Panc1 (cell line): ENCODE data around the gene RACK1. TPM values are rescaled to one million over a fixed set of nuclear protein-coding genes. Genes with fewer than 3 reads are reported as not detected.
A peak's percentile ranks its signal among the peaks of the same experiment; 100 is the strongest.
"Not testable (repeated sequence)": the region's sequence is repeated elsewhere in the genome, so short reads cannot be mapped to it uniquely, and the experiment has no call there.

ENCODE experiments used
- ATAC-seq: fragments of 200-7000 bp; cut with Tn5 transposase; 2 replicates; pipeline ENCODE4 v1.9.1; 2020; ENCODE audit warnings: mild to moderate bottlenecking, moderate library complexity
- BruUV-seq: library from RNA; stranded (reverse); fragments of 400-500 nt; replicated peaks from 2 replicates; lab custom pipeline; 2021; lab: Mats Ljungman, UMichigan
- CTCF ChIA-PET: fragments of 300-600 bp; sonication (Branson Sonifier 250); formaldehyde crosslinking; loops from one replicate; lab custom pipeline; 2022; ENCODE audit warnings: antibody characterized with exemption; lab: Charles Lee
- POLR2A ChIA-PET: fragments of 300-600 bp; sonication (Branson Sonifier 250); formaldehyde crosslinking; loops from one replicate; lab custom pipeline; 2022; ENCODE audit warnings: antibody characterized with exemption; lab: Charles Lee
- DNase-seq: peaks from one replicate; pipeline ENCODE4 v3.0.0-alpha.2; 2010; ENCODE audit warnings: low read depth, low spot score
- H3K27ac ChIP-seq: 2 replicates; pipeline ENCODE4 v1.5.1; 2011; ENCODE audit warnings: mild to moderate bottlenecking, low read length, inconsistent platforms
- H3K27me3 ChIP-seq: fragments of 200-500 bp; sonication (Bioruptor generic); 2 replicates; pipeline ENCODE4 v1.6.0; 2014; ENCODE audit warnings: low read length, inconsistent platforms; ENCODE audit not compliant: control insufficient read depth, insufficient read depth
- H3K36me3 ChIP-seq: fragments of 200-500 bp; sonication (Bioruptor generic); 2 replicates; pipeline ENCODE4 v1.5.1; 2014; ENCODE audit warnings: inconsistent platforms, mild to moderate bottlenecking, low read length, moderate library complexity; ENCODE audit not compliant: control insufficient read depth, insufficient read depth
- H3K4me1 ChIP-seq: 2 replicates; pipeline ENCODE4 v1.5.1; 2011; ENCODE audit warnings: inconsistent platforms, mild to moderate bottlenecking, low read length, moderate library complexity; ENCODE audit not compliant: control insufficient read depth, insufficient read depth
- H3K4me3 ChIP-seq, 2 experiments: 2 replicates each; pipeline ENCODE4 v1.5.1; 2011 to 2012; ENCODE audit warnings: low read depth in 2 of 2, low read length in 2 of 2, mild to moderate bottlenecking in 2 of 2, inconsistent platforms in 1 of 2, moderate library complexity in 1 of 2
- H3K9me3 ChIP-seq: fragments of 200-500 bp; sonication (Bioruptor generic); 2 replicates; pipeline ENCODE4 v1.5.1; 2014; ENCODE audit warnings: low read depth, mild to moderate bottlenecking, inconsistent platforms, low read length, moderate library complexity; ENCODE audit not compliant: control insufficient read depth, insufficient read depth
- POLR2AphosphoS5 ChIP-seq: IDR thresholded peaks from 2 replicates; pipeline ENCODE4 v1.6.1; 2012; ENCODE audit warnings: mild to moderate bottlenecking, low read depth, low read length, moderate library complexity
- SIN3A ChIP-seq: IDR thresholded peaks from 2 replicates; pipeline ENCODE4 v1.6.1; 2012; ENCODE audit warnings: low read depth, mild to moderate bottlenecking, low read length, moderate library complexity, borderline replicate concordance; ENCODE audit not compliant: insufficient read depth
- TCF7L2 ChIP-seq: IDR thresholded peaks from 2 replicates; pipeline ENCODE4 v1.6.1; 2011; ENCODE audit warnings: mild to moderate bottlenecking, low read depth, low read length, inconsistent platforms
- in situ Hi-C: cut with HindIII; loops from 2 replicates; pipeline ENCODE4 v1.10.0; 2016; ENCODE audit warnings: low sequenced_read_pairs, low pct_unique_long_range_greater_than_20kb
- intact Hi-C: fragments of 100-400 bp; cut with micrococcal nuclease; formaldehyde crosslinking; loops from one replicate; pipeline ENCODE4 v1.10.0; 2022; ENCODE audit not compliant: unreplicated experiment
- total RNA-seq: library from RNA; stranded (reverse); gene quantifications from one replicate; pipeline ENCODE4 v1.2.1, GENCODE V29; 2021; ENCODE audit not compliant: unreplicated experiment
- TF ChIP-seq, protein P1 (sequence below), 2 experiments: IDR thresholded peaks; 2 replicates each; pipeline ENCODE4 v1.6.1; 2011 to 2012; ENCODE audit warnings: low read depth in 2 of 2, control low read depth in 1 of 2, low read length in 1 of 2, mild to moderate bottlenecking in 1 of 2, moderate library complexity in 1 of 2; ENCODE audit not compliant: insufficient read depth in 1 of 2
- TF ChIP-seq, protein P2 (sequence below): fragments of 450-650 bp; IDR thresholded peaks from 2 replicates; pipeline ENCODE4 v1.5.1; 2017; ENCODE audit warnings: mild to moderate bottlenecking

Gene RACK1
- total RNA-seq, 1 experiment from 2014 or later, result 1,623 TPM

DNA sequence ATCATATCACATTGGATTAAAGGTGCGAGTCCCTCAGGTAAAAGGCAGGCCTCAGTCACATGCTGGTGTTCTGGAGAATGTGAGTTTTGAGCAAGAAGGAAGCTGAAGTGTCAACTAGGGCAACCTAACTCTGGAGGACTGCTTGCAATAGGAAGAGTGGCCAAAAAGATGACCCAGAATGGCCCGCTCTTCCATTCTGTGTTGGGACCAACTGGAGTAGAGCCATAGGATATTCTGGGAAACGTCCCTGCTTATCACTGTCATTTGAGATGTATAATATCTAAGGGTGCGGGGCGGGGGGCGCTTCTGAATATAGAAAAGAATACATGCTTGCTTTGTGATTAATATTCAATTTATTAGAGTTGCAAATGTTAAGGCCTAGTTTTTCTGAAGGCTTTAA, 31.6 kb downstream of the RACK1 start:
- TF ChIP-seq TCF7L2, result no peak
- no peak for TF ChIP-seq POLR2AphosphoS5
- TF ChIP-seq SIN3A, result no peak
- TF ChIP-seq, protein P1, sequence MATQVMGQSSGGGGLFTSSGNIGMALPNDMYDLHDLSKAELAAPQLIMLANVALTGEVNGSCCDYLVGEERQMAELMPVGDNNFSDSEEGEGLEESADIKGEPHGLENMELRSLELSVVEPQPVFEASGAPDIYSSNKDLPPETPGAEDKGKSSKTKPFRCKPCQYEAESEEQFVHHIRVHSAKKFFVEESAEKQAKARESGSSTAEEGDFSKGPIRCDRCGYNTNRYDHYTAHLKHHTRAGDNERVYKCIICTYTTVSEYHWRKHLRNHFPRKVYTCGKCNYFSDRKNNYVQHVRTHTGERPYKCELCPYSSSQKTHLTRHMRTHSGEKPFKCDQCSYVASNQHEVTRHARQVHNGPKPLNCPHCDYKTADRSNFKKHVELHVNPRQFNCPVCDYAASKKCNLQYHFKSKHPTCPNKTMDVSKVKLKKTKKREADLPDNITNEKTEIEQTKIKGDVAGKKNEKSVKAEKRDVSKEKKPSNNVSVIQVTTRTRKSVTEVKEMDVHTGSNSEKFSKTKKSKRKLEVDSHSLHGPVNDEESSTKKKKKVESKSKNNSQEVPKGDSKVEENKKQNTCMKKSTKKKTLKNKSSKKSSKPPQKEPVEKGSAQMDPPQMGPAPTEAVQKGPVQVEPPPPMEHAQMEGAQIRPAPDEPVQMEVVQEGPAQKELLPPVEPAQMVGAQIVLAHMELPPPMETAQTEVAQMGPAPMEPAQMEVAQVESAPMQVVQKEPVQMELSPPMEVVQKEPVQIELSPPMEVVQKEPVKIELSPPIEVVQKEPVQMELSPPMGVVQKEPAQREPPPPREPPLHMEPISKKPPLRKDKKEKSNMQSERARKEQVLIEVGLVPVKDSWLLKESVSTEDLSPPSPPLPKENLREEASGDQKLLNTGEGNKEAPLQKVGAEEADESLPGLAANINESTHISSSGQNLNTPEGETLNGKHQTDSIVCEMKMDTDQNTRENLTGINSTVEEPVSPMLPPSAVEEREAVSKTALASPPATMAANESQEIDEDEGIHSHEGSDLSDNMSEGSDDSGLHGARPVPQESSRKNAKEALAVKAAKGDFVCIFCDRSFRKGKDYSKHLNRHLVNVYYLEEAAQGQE (IDR thresholded peaks at IDR 0.05; ENCODE audit: insufficient read depth in 1 of 2, low read depth in 2 of 2, low read length in 1 of 2), result no peak
- TF ChIP-seq, protein P2, sequence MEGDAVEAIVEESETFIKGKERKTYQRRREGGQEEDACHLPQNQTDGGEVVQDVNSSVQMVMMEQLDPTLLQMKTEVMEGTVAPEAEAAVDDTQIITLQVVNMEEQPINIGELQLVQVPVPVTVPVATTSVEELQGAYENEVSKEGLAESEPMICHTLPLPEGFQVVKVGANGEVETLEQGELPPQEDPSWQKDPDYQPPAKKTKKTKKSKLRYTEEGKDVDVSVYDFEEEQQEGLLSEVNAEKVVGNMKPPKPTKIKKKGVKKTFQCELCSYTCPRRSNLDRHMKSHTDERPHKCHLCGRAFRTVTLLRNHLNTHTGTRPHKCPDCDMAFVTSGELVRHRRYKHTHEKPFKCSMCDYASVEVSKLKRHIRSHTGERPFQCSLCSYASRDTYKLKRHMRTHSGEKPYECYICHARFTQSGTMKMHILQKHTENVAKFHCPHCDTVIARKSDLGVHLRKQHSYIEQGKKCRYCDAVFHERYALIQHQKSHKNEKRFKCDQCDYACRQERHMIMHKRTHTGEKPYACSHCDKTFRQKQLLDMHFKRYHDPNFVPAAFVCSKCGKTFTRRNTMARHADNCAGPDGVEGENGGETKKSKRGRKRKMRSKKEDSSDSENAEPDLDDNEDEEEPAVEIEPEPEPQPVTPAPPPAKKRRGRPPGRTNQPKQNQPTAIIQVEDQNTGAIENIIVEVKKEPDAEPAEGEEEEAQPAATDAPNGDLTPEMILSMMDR, result no peak
- no peak overlapping the region for H3K4me3 ChIP-seq
- H3K4me1 ChIP-seq, result no peaks in the 10 kb centered on the region
- in situ Hi-C loops, result no loop called here
- POLR2A ChIA-PET, result no interaction called here
- ATAC-seq (no peak), DNase-seq (no peak)
- CTCF ChIA-PET, result no interaction called here
- H3K27me3 ChIP-seq, result no peaks in the 10 kb centered on the region
- H3K36me3 ChIP-seq, result no peaks in the 10 kb centered on the region
- H3K9me3 ChIP-seq, result no peaks in the 10 kb centered on the region
- no TSS peak for BruUV-seq
- H3K27ac ChIP-seq, result no peak overlapping the region
- intact Hi-C loops, result no loop called here

DNA sequence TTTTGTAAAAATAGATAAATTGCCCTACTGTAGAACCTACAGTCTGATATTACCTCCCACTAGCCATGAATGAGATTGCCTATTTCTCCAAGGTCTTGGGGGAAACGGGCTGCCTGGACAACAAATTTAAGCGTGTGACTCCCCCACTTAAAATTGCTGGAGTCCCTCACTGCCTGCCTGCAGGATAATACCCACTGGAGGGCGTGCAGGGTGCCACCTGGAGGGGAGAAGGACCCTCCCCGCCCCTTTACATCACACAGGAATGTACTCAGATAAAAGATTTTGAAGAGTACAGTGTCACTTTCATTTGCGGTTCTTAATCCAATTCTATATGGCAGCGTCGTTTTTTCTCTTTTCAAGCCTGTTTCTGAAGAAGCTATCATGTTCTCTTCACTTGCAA, 32.5 kb downstream of the RACK1 start:
- intact Hi-C loops, result no loop called here

DNA sequence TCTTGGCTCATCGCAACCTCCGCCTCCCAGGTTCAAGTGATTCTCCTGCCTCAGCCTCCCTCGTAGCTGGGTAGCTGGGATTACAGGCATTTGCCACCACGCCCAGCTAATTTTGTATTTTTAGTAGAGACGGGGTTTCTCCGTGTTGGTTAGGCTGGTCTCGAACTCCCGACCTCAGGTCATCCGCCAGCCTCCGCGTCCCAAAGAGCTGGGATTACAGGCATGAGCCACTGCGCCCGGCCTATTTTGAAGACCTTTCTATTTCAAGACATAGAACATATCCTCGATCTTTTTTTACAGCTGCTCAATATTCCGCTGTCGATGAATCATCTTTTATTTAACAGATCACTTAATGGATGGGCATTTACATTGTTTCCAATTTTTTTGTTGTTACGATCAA, 33.0 kb downstream of the RACK1 start:
- H3K27ac ChIP-seq, DNase-seq, in situ Hi-C loops, H3K9me3 ChIP-seq, H3K27me3 ChIP-seq, intact Hi-C loops, H3K4me1 ChIP-seq, H3K36me3 ChIP-seq, ATAC-seq, CTCF ChIA-PET, POLR2A ChIA-PET, BruUV-seq, H3K4me3 ChIP-seq: not testable (repeated sequence)

More for the DNA sequence above, 32.5 kb downstream of the RACK1 start:
- in situ Hi-C loops, result no loop called here
- ChIA-PET POLR2A (no interaction called here), CTCF (no interaction called here)
- no TSS peak for BruUV-seq
- TF ChIP-seq, protein P2, result 0 out of 2 replicates have a peak, but pooled peaks have one; percentile 22
- TF ChIP-seq, protein P1 (IDR thresholded peaks at IDR 0.05; ENCODE audit: insufficient read depth in 1 of 2, low read depth in 2 of 2, low read length in 1 of 2), result no peak
- Histone ChIP-seq H3K27ac (no peak overlapping the region), H3K4me1 (peaks cover 2% of the 10 kb centered on the region), H3K27me3 (no peaks in the 10 kb centered on the region), H3K9me3 (no peaks in the 10 kb centered on the region), H3K4me3 (no peak overlapping the region), H3K36me3 (no peaks in the 10 kb centered on the region)
- ATAC-seq (no peak), DNase-seq (no peak)

DNA sequence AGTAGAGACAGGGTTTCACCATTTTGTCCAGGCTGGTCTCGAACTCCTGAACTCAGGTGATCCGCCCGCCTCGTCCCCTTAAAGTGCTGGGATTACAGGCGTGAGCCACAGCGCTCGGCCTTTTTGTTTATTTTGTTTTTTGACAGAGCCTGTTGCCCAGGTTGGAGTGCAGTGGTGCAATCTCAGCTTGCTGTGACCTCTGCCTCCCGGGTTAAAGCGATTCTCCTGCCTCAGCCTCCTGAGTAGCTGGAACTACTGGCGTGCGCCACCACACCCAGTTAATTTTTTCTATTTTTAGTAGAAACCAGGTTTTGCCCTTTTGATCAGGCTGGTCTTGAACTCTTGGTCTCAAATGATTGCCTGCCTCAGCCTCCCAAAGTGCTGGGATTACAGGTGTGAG, 33.6 kb downstream of the RACK1 start:
- in situ Hi-C loops, H3K27ac ChIP-seq, H3K9me3 ChIP-seq, CTCF ChIA-PET, BruUV-seq, H3K4me3 ChIP-seq, intact Hi-C loops, DNase-seq, H3K27me3 ChIP-seq, POLR2A ChIA-PET, ATAC-seq, H3K36me3 ChIP-seq: not testable (repeated sequence)
- H3K4me1 ChIP-seq, result peaks cover 10% of the 10 kb centered on the region
